Activated effector memory CD4-positive, alpha-beta T cell treated with Interleukin-2 at 50 U/mL for 16 hours (primary cell): ENCODE results near the gene RNU1-3.
"Not testable (repeated sequence)": the region's sequence is repeated elsewhere in the genome, so short reads cannot be mapped to it uniquely, and the experiment has no call there.

Source experiments
- DNase-seq: peaks from one replicate; pipeline ENCODE4 v3.0.0-alpha.2; 2020

Gene RNU1-3

DNA sequence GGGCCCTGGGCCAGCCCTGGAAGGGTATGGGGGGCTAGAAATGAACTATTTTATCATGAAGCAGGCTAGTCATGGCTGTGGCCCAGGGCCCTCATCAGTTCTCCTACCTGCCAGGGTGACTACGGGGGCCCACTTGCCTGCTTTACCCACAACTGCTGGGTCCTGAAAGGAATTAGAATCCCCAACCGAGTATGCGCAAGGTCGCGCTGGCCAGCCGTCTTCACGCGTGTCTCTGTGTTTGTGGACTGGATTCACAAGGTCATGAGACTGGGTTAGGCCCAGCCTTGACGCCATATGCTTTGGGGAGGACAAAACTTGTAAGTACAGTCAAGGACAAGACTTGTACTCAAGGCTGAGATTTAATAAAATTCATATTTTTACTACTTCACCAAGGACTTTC, 16.8 kb downstream of the RNU1-3 start:
- DNase-seq = peak; percentile 0

GRCh38 chr1:16649390-16649789, 17.4 kb downstream of the RNU1-3 start:
- DNase-seq = not testable (repeated sequence)

DNA sequence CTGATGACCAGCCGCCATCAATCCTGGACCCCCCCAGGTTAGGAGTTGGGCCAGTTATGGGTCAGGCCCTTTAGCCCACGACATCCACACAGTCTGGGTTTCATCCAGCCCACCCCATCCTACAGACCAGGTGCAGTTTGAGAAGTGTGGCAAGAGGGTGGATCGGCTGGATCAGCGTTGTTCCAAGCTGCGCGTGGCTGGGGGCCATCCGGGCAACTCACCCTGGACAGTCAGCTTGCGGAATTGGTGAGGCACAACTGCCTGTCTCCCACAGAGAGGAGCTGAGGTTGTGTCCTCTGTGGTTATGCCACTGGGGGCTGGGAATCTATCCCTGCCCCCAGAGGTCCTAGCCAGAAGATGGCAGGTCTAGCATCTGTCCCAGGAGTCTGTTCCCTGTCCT, 18.0 kb downstream of the RNU1-3 start:
- DNase-seq = not testable (repeated sequence)

- DNase-seq = not testable (repeated sequence)
These were observed 18.5 kb downstream of the RNU1-3 start for GRCh38 chr1:16648250-16648649.

GRCh38 chr1:16647179-16648176, 19.3 kb downstream of the RNU1-3 start:
- DNase-seq = peak; percentile 11

DNA sequence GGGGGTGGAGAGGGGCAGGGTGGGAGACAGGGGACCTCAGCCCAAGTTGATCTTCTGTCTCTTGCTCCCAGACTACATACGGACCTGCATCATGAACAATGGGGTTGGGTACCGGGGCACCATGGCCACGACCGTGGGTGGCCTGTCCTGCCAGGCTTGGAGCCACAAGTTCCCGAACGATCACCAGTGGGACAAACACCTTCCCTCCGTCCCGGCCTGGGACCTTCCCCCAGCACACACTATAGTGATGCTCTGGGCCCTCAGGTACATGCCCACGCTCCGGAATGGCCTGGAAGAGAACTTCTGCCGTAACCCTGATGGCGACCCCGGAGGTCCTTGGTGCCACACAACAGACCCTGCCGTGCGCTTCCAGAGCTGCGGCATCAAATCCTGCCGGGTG, 20.0 kb downstream of the RNU1-3 start:
- DNase-seq = not testable (repeated sequence)

- DNase-seq = peak; percentile 0
These were observed 20.6 kb downstream of the RNU1-3 start for GRCh38 chr1:16646061-16646664.

- peak; percentile 0 for DNase-seq
These were observed 21.3 kb downstream of the RNU1-3 start for GRCh38 chr1:16645271-16646060.

DNA sequence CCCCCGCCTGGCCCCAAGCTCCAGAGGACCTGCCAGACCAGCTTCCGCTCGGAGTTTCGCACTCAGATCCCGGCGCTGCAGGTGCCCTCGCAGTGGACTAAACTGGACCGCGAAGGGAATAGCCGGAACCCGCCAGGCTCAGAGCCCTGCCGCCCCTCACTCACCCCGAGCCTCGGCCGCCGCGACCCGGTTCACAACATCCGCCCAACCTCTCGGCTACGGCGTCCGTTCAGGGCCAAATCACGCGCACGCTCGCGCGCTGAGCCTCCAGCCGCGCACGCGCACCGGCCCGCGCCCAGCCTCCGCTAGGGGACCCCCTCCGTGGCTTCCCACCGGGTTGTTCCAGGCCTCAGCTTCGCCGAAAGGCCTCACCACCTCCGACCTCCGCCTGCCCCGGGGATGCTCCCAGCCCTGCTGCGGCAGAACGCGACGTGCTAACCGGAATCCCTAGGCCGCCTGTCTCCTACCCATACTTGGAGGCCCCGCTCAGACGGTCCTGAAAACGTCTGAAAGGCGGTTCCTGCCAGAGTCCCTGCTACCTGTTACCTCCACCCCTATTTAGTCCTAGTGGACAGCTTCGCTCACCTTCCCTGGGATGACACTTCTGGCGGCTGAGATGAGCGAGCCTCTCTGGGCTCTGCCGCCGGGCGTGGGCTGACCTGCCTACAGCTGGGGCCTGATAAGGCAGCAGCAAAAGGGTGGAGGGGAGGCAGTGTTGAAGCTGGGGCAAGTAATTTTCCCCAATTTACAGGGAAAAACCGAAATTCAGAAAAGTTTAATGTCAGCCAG, 22.1 kb downstream of the RNU1-3 start:
- DNase-seq = peak; percentile 97

DNA sequence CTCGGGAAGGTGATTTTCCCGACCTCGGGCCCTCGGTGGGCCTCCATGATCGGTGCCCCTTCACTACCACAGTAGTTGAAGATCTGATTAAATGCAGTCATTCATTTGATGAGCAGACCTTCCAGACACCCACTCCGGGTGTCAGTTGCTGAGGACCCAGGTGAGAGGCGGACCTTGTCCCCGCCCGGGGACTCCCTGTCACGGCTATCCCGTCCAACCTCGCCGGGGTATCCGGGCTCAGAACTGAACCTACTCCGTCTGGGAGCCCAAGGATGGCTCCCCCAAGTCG, 22.6 kb downstream of the RNU1-3 start:
- no peak for DNase-seq

DNA sequence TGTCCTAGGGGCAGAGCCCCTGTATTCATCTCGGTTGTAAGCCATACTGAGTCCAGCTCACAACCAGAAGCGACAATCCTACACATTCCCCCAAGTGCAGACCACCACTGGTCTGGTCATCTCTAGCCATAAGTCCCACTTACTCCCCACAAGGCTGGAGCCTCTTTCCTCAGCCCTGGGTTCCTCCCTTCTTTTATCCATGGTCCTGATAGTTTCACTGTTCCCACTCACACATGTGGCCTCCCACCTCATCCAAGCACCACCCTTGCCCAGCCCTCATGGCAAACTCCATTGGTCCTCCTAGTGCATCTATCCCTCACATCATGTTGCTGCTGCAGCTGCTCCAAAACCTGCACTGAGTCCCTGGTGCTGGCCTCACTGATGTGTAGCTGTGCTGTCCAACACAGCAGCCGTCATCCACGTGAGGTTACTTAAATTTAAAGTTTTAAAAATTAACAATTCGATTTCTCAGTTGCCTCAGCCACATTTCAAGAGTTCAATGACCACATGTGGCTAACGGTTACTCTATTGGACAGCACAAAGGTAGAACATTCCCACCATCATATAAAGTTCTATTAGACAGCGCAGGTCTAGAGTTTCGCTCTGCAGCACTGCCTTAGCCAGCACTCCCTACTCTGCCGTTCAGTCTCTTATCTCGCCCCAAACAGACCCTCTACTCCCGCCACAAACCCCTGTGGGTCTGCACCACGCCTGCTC, 23.1 kb downstream of the RNU1-3 start:
- DNase-seq = peak; percentile 0

- peak; percentile 1 for DNase-seq
These were observed 23.7 kb downstream of the RNU1-3 start for GRCh38 chr1:16643001-16643411.

DNA sequence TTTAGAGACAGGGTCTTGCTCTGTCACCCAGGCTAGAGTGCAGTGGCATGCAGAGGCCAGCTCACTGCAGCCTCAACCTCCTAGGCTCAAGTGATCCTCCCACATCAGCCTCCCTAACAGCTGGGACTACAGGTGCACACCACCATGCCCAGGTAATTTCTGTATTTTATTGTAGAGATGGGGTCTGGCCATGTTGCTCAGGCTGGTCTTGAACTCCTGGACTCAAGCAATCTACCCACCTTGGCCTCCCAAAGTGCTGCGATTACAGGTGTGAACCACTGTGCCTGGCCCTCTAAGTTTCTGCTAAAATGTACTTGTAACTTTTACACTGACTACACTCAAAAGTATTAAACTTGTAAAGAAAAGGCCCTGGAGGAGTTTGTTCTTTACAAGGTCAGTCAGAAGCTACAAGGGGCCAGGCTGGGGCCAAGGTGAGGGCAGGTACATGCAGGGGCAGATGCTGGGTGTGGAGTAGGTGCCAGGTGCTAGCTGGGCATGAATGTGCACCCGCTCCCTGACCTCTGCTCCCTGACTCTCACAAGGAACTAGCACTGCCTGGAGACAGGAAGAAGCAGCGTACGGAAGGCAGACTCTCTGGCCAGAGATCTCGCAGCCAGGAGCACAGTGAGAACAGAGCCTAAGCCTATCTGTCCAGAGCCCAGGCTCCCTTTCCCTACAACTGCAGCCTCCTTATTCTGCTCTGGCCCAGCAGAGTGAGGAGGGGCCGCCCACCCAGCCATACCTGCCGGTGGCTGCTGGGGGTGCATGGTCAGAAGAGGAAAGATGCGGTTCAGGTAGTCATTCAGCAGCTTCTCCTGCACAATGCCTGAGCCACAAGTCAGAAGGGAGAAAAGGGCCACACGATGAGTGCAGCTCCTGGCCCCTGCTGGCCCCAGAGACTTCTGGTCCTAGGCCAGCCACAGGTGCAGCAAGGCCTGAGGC, 24.5 kb downstream of the RNU1-3 start:
- DNase-seq = peak; percentile 0

GRCh38 chr1:16641159-16641975, 25.4 kb downstream of the RNU1-3 start:
- not testable (repeated sequence) for DNase-seq

GRCh38 chr1:16639091-16640031, 27.4 kb downstream of the RNU1-3 start:
- DNase-seq = peak; percentile 0

DNA sequence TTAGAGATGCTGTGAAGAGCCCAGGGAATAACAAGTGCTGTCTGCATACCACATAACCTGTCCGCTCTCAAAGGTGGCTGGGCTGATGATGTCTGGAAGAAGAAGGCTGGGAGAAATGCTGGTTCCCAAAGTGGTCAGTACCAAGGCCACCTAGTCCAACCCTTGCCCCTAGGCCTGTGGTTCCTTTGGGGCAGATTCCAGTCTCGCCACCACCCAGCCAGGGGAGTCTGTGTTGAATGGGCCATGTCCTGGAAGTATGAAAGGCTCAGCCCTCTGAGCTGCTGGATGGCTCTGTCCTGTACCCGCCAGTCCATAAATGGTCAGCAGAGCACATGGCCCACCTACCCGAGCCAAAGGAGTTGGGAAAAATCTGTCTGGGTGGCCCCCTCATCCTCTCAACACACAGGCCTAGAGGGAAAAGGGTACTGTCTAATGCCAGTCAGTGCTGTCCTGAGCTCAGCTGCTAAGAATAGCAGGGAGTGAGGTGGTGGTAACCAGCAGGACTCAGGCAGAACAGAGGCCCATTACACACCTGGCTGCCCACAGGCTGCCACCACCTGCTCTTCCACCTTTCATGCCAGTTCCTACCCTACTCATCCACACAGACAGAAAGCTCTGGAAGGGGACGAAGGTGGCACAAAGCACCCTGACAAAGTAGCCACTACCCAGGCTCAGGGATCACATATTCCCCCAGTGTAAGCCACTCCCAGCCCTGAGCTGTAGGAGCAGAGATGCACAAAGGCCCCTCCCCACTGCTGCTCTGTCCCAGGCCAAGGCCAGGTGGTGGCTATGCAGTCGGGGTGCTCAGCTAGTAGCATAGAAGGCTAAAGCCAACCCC, 28.6 kb downstream of the RNU1-3 start:
- not testable (repeated sequence) for DNase-seq

- DNase-seq = not testable (repeated sequence)
These were observed 30.1 kb downstream of the RNU1-3 start for GRCh38 chr1:16636551-16637195.
